Measurements from ENCODE around the gene MOGAT2. TPM values are rescaled to one million over a fixed set of nuclear protein-coding genes. Genes with fewer than 3 reads are reported as not detected.

MOGAT2 gene
- total RNA-seq, 1 experiment from 2014 or later, result not detected

DNA sequence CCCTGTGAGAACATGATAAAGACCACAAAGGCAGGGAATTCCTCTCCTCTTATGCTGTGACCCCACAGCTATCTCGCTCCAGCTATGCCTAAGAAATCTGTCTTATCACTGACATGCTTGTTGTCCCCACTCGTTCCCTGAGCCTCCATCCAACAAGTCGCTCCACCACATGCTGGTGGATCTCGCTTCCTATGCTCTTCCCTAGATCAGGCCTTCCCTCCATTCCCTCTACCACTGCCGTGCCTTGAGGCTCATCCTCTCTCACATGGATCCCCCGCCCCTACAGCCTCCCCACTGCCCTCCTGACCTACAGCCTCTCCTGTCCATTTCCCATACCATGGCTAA, 49.6 kb downstream of the MOGAT2 start:
- intact Hi-C loops (cut with micrococcal nuclease; ENCODE audit: unreplicated experiment), result no loop called here
- CTCF ChIA-PET, result no interaction called here
- TF ChIP-seq, protein P1, sequence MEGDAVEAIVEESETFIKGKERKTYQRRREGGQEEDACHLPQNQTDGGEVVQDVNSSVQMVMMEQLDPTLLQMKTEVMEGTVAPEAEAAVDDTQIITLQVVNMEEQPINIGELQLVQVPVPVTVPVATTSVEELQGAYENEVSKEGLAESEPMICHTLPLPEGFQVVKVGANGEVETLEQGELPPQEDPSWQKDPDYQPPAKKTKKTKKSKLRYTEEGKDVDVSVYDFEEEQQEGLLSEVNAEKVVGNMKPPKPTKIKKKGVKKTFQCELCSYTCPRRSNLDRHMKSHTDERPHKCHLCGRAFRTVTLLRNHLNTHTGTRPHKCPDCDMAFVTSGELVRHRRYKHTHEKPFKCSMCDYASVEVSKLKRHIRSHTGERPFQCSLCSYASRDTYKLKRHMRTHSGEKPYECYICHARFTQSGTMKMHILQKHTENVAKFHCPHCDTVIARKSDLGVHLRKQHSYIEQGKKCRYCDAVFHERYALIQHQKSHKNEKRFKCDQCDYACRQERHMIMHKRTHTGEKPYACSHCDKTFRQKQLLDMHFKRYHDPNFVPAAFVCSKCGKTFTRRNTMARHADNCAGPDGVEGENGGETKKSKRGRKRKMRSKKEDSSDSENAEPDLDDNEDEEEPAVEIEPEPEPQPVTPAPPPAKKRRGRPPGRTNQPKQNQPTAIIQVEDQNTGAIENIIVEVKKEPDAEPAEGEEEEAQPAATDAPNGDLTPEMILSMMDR (IDR thresholded peaks at IDR 0.05; ENCODE audit: unreplicated experiment), result no peak
- Mint-ChIP-seq H3K4me1 (ENCODE audit: low read depth, unreplicated experiment) (peaks cover 20% of the 10 kb centered on the region), H3K36me3 (ENCODE audit: insufficient read depth, unreplicated experiment) (peaks cover 7% of the 10 kb centered on the region), H3K27me3 (ENCODE audit: unreplicated experiment) (peaks cover 19% of the 10 kb centered on the region), H3K27ac (ENCODE audit: unreplicated experiment) (no peak overlapping the region), H3K4me3 (ENCODE audit: low read depth, unreplicated experiment) (no peak overlapping the region), H3K9me3 (ENCODE audit: low read depth, unreplicated experiment) (no peaks in the 10 kb centered on the region)
- DNase-seq, result no peak
- no TSS peak for BruUV-seq (replicated peaks)

DNA sequence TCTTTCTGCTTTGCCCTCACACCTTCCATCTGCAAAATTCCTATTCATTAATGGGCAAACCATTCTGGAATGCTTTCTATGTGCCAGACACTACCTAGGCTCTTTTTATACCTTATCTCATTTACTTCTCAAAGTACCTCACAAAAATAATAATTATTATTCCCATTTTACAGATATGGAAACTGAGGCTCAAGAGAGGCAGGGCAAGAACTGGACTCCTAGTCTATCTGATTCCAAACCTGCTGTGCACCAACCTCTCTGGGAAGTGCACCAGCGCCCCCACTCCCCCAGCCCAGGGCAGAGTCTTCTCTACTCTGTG, 50.1 kb downstream of the MOGAT2 start:
- CTCF ChIA-PET, result no interaction called here
- Mint-ChIP-seq H3K9me3 (ENCODE audit: low read depth, unreplicated experiment) (no peaks in the 10 kb centered on the region), H3K36me3 (ENCODE audit: insufficient read depth, unreplicated experiment) (peaks cover 7% of the 10 kb centered on the region), H3K27ac (ENCODE audit: unreplicated experiment) (peak overlapping the region; percentile 72), H3K27me3 (ENCODE audit: unreplicated experiment) (peaks cover 19% of the 10 kb centered on the region), H3K4me3 (ENCODE audit: low read depth, unreplicated experiment) (no peak overlapping the region), H3K4me1 (ENCODE audit: low read depth, unreplicated experiment) (peaks cover 20% of the 10 kb centered on the region)
- no TSS peak for BruUV-seq (replicated peaks)
- TF ChIP-seq, protein P1 (IDR thresholded peaks at IDR 0.05; ENCODE audit: unreplicated experiment), result no peak
- no peak for DNase-seq
- intact Hi-C loops (cut with micrococcal nuclease; ENCODE audit: unreplicated experiment), result no loop called here

DNA sequence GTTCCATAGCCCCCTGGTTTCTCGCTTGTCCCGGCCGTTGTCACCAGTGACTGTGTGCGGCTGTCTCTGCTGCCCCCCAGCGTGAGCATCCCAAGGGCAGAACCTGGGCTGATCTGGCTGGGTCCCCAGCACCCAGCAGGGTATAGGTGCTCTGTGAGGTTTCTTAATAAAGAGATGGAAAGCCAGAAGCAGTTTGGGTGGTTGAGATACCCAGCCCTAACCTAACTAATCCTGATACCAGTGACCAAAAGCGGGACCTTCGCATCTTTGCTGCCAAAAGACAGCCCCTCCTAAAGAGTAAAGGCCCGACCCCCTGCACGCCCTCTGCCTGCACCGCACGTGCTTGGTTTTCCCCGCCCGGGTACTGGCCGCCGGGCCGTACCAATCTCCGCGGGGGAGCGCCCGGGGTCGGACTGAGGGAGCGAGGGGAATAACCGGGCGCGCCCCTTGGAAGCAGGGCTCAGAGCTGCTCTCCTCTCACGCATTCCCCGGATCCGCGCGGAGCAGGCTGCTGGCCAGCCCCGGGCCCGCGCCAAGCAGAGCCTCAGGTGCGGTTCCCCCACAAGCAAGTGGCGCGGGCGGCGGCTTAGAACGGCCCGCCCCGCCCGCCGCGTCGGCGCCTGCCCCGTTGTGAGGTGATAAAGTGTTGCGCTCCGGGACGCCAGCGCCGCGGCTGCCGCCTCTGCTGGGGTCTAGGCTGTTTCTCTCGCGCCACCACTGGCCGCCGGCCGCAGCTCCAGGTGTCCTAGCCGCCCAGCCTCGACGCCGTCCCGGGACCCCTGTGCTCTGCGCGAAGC, 50.7 kb downstream of the MOGAT2 start, which contains the start of gene DGAT2:
TSS of gene DGAT2 (plus strand) at position 667 of the 797 bp plus-strand sequence. CDS start 214 bp downstream, outside the sequence.
- Mint-ChIP-seq H3K27ac (ENCODE audit: unreplicated experiment) (peak within 1 kb of the TSS; percentile 72), H3K4me3 (ENCODE audit: low read depth, unreplicated experiment) (peak within 1 kb of the TSS; percentile 75), H3K4me1 (ENCODE audit: low read depth, unreplicated experiment) (peaks cover 20% of the 10 kb centered on the region), H3K27me3 (ENCODE audit: unreplicated experiment) (peaks cover 19% of the 10 kb centered on the region), H3K36me3 (ENCODE audit: insufficient read depth, unreplicated experiment) (peaks cover 7% of the 10 kb centered on the region), H3K9me3 (ENCODE audit: low read depth, unreplicated experiment) (no peaks in the 10 kb centered on the region)
- TF ChIP-seq, protein P1 (IDR thresholded peaks at IDR 0.05; ENCODE audit: unreplicated experiment), result no peak
- intact Hi-C loops (cut with micrococcal nuclease; ENCODE audit: unreplicated experiment), result no loop called here
- no TSS peak for BruUV-seq (replicated peaks)
- peak; percentile 72 for DNase-seq
- CTCF ChIA-PET, result interaction anchor here (1.0 to 1.9 kb wide), 2 partner anchors 18 to 220 kb away, joined by 3 to 4 read pairs; no protein-coding TSS in a partner anchor

DNA sequence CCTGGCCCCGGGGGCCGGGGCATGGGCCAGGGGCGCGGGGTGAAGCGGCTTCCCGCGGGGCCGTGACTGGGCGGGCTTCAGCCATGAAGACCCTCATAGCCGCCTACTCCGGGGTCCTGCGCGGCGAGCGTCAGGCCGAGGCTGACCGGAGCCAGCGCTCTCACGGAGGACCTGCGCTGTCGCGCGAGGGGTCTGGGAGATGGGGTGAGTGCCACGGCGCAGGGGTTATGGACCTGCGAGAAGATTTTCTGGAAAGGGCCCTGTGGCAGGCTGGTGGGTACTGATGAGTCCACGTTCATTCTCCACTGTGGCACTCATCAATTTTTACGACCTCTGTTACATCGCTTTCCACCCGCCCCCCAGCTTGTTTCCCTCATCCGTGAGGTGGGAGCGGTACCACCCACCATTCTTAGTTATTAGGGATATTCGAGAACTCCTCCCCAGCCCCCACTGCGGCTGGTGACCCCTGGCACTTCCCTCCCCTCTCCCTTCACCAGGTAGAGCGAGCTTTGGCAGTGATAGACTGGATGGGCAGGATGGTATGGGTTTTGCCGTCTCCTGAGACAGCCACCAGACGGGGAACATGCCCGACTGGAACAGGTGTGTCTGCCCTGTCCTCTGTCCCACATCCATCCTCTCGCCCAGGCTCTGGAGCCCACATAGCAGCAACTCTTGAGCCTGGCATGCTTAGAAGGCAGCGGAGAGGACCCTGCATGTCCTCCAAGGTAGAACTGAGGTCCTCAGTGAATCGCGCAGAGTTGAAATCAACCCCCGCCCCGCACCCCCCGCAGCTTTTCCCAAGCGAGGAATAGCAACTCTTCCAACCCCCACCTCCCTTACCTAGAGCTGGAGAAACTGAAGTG, 51.5 kb downstream of the MOGAT2 start:
- peak overlapping the region; percentile 75 for H3K4me3 Mint-ChIP-seq (ENCODE audit: low read depth, unreplicated experiment)
- no TSS peak for BruUV-seq (replicated peaks)
- CTCF ChIA-PET, result interaction anchor here (0.6 to 1.9 kb wide), 4 partner anchors 17 to 221 kb away, joined by 3 to 5 read pairs (median 4); no protein-coding TSS in a partner anchor
- no peaks in the 10 kb centered on the region for H3K9me3 Mint-ChIP-seq (ENCODE audit: low read depth, unreplicated experiment)
- intact Hi-C loops (cut with micrococcal nuclease; ENCODE audit: unreplicated experiment), result no loop called here
- H3K36me3 Mint-ChIP-seq (ENCODE audit: insufficient read depth, unreplicated experiment), result peaks cover 7% of the 10 kb centered on the region
- TF ChIP-seq, protein P1 (IDR thresholded peaks at IDR 0.05; ENCODE audit: unreplicated experiment), result no peak
- no peak overlapping the region for H3K27ac Mint-ChIP-seq (ENCODE audit: unreplicated experiment)
- peaks cover 28% of the 10 kb centered on the region for H3K4me1 Mint-ChIP-seq (ENCODE audit: low read depth, unreplicated experiment)
- peaks cover 19% of the 10 kb centered on the region for H3K27me3 Mint-ChIP-seq (ENCODE audit: unreplicated experiment)
- DNase-seq, result no peak
